NCI-H1930 (cell line): ENCODE data around the gene IQCH.

ENCODE experiments used
- DNase-seq, 2 experiments: peaks; one replicate each; lab custom pipeline; 2025; lab: John Stamatoyannopoulos, UW

The IQCH gene

GRCh38 chr15:67300266-67301025 is 45.9 kb downstream of the IQCH start:
- DNase-seq, result no peak

GRCh38 chr15:67303490-67304363 is 49.1 kb downstream of the IQCH start:
- peak in 1 of 2 experiments; percentile 10 for DNase-seq

- no peak for DNase-seq
These were observed 50.2 kb downstream of the IQCH start for GRCh38 chr15:67304778-67305177.

- DNase-seq, result no peak
These were observed 50.9 kb downstream of the IQCH start for GRCh38 chr15:67305506-67305905.

- DNase-seq, result no peak
These were observed 52.6 kb downstream of the IQCH start for GRCh38 chr15:67307156-67307555.

GRCh38 chr15:67307889-67308597 is 53.5 kb downstream of the IQCH start:
- DNase-seq, result no peak

GRCh38 chr15:67311731-67312130 is 57.1 kb downstream of the IQCH start:
- no peak for DNase-seq

- no peak for DNase-seq
These were observed 65.4 kb downstream of the IQCH start for GRCh38 chr15:67319961-67320360.

- DNase-seq, result no peak
These were observed 66.8 kb downstream of the IQCH start for GRCh38 chr15:67321352-67321751.

- no peak for DNase-seq
These were observed 67.9 kb downstream of the IQCH start for GRCh38 chr15:67322481-67322880.

GRCh38 chr15:67327312-67327711 is 72.7 kb downstream of the IQCH start:
- no peak for DNase-seq

GRCh38 chr15:67327737-67328136 is 73.2 kb downstream of the IQCH start:
- DNase-seq, result no peak

- DNase-seq, result no peak
These were observed 75.6 kb downstream of the IQCH start for GRCh38 chr15:67329984-67330733.

- no peak for DNase-seq
These were observed 77.1 kb downstream of the IQCH start for GRCh38 chr15:67331676-67332075.

- DNase-seq, result no peak
These were observed 80.4 kb downstream of the IQCH start for GRCh38 chr15:67335026-67335425.

GRCh38 chr15:67335534-67336222 is 81.1 kb downstream of the IQCH start:
- DNase-seq, result no peak

- no peak for DNase-seq
These were observed 86.0 kb downstream of the IQCH start for GRCh38 chr15:67340630-67341029.

- DNase-seq, result no peak
These were observed 87.0 kb downstream of the IQCH start for GRCh38 chr15:67341539-67341938.

GRCh38 chr15:67343206-67343605 is 88.6 kb downstream of the IQCH start:
- no peak for DNase-seq

GRCh38 chr15:67349634-67350033 is 95.0 kb downstream of the IQCH start:
- no peak for DNase-seq

- no peak for DNase-seq
These were observed 95.5 kb downstream of the IQCH start for GRCh38 chr15:67350042-67350441.
